H9 (cell line): Measurements from ENCODE around the gene TINAG. TPM values are rescaled to one million over a fixed set of nuclear protein-coding genes. Genes with fewer than 3 reads are reported as not detected.

Source experiments
- DNase-seq: peaks from one replicate; pipeline ENCODE4 v3.0.0-alpha.2; 2017
- H2AFZ ChIP-seq: one replicate; pipeline ENCODE4 v1.6.1; 2013; ENCODE audit warnings: mild to moderate bottlenecking, low read length, control low read depth, moderate library complexity
- H2AK5ac ChIP-seq: 2 replicates; pipeline ENCODE4 v1.6.1; 2013; ENCODE audit warnings: low read length, control low read depth, mixed read lengths; ENCODE audit not compliant: insufficient read length
- H2BK120ac ChIP-seq: one replicate; pipeline ENCODE4 v1.6.1; 2013; ENCODE audit warnings: low read depth, mild to moderate bottlenecking, low read length, control low read depth, inconsistent platforms; ENCODE audit not compliant: poor library complexity, severe bottlenecking
- H2BK12ac ChIP-seq: 2 replicates; pipeline ENCODE4 v1.6.1; 2013; ENCODE audit warnings: low read length, control low read depth, mixed read lengths, low read depth; ENCODE audit not compliant: insufficient read length
- H2BK15ac ChIP-seq: 2 replicates; pipeline ENCODE4 v1.6.1; 2013; ENCODE audit warnings: low read depth, low read length, control low read depth
- H2BK20ac ChIP-seq: one replicate; pipeline ENCODE4 v1.6.1; 2013; ENCODE audit warnings: low read depth, mild to moderate bottlenecking, low read length, control low read depth, inconsistent platforms; ENCODE audit not compliant: poor library complexity, severe bottlenecking
- H2BK5ac ChIP-seq: 2 replicates; pipeline ENCODE4 v1.6.1; 2013; ENCODE audit warnings: low read length, control low read depth, mixed read lengths; ENCODE audit not compliant: insufficient read length
- H3K14ac ChIP-seq: 2 replicates; pipeline ENCODE4 v1.6.1; 2013; ENCODE audit warnings: low read length, control low read depth; ENCODE audit not compliant: insufficient read depth
- H3K18ac ChIP-seq: 2 replicates; pipeline ENCODE4 v1.6.1; 2013; ENCODE audit warnings: low read depth, mild to moderate bottlenecking, mixed read lengths, low read length, control low read depth; ENCODE audit not compliant: insufficient read length
- H3K23ac ChIP-seq: 2 replicates; pipeline ENCODE4 v1.6.1; 2013; ENCODE audit warnings: low read length, control low read depth, mixed read lengths, low read depth; ENCODE audit not compliant: insufficient read length
- H3K23me2 ChIP-seq: 2 replicates; pipeline ENCODE4 v1.6.1; 2013; ENCODE audit warnings: low read depth, mild to moderate bottlenecking, mixed read lengths, low read length, control low read depth; ENCODE audit not compliant: insufficient read length, poor library complexity, severe bottlenecking
- H3K27ac ChIP-seq: 2 replicates; pipeline ENCODE4 v1.5.1; 2013; ENCODE audit warnings: low read length, control low read depth, mixed read lengths, low read depth; ENCODE audit not compliant: insufficient read length
- H3K27me3 ChIP-seq: 2 replicates; pipeline ENCODE4 v1.6.1; 2013; ENCODE audit warnings: low read length, control low read depth, inconsistent platforms; ENCODE audit not compliant: insufficient read depth
- H3K4ac ChIP-seq: 2 replicates; pipeline ENCODE4 v1.6.1; 2013; ENCODE audit warnings: low read depth, mild to moderate bottlenecking, control low read depth, inconsistent platforms, low read length, moderate library complexity
- H3K4me1 ChIP-seq: 2 replicates; pipeline ENCODE4 v1.6.1; 2013; ENCODE audit warnings: low read length, control low read depth, inconsistent platforms; ENCODE audit not compliant: insufficient read depth
- H3K4me2 ChIP-seq: 2 replicates; pipeline ENCODE4 v1.6.1; 2013; ENCODE audit warnings: low read length, control low read depth, mixed read lengths; ENCODE audit not compliant: insufficient read length, insufficient read depth
- H3K56ac ChIP-seq: 2 replicates; pipeline ENCODE4 v1.6.1; 2013; ENCODE audit warnings: low read depth, mild to moderate bottlenecking, mixed read lengths, low read length, control low read depth; ENCODE audit not compliant: insufficient read length
- H3K79me1 ChIP-seq: 2 replicates; pipeline ENCODE4 v1.6.1; 2013; ENCODE audit warnings: low read depth, mild to moderate bottlenecking, moderate library complexity, low read length, control low read depth, inconsistent platforms; ENCODE audit not compliant: insufficient read depth, poor library complexity, severe bottlenecking
- H3K79me2 ChIP-seq: 2 replicates; pipeline ENCODE4 v1.6.1; 2013; ENCODE audit warnings: low read length, control low read depth, inconsistent platforms; ENCODE audit not compliant: insufficient read depth
- H3K9ac ChIP-seq: 2 replicates; pipeline ENCODE4 v1.6.1; 2013; ENCODE audit warnings: low read length, control low read depth, mixed read lengths; ENCODE audit not compliant: insufficient read length; ENCODE audit errors: extremely low read depth
- H3K9me3 ChIP-seq: one replicate; pipeline ENCODE4 v1.6.1; 2013; ENCODE audit warnings: low read depth, low read length, inconsistent platforms; ENCODE audit not compliant: control insufficient read depth
- H3T11ph ChIP-seq: one replicate; pipeline ENCODE4 v1.6.1; 2013; ENCODE audit warnings: mild to moderate bottlenecking, low read length, control low read depth, inconsistent platforms
- H4K20me1 ChIP-seq: one replicate; pipeline ENCODE4 v1.6.1; 2013; ENCODE audit not compliant: control insufficient read depth, insufficient read length, insufficient read depth
- H4K5ac ChIP-seq: 2 replicates; pipeline ENCODE4 v1.6.1; 2013; ENCODE audit warnings: low read depth, mild to moderate bottlenecking, mixed read lengths, low read length, control low read depth; ENCODE audit not compliant: insufficient read length
- H4K8ac ChIP-seq: replicated peaks from 2 replicates; pipeline ENCODE4 v1.6.1; 2013; ENCODE audit warnings: low read length, control low read depth, mixed read lengths, low read depth; ENCODE audit not compliant: insufficient read length
- H4K91ac ChIP-seq: 2 replicates; pipeline ENCODE4 v1.6.1; 2013; ENCODE audit warnings: low read depth, mild to moderate bottlenecking, moderate library complexity, mixed read lengths, low read length, control low read depth; ENCODE audit not compliant: insufficient read length
- H3K27ac Mint-ChIP-seq, 3 experiments: 2 replicates in 2 of 3; 3 replicates in 1 of 3; pipeline ENCODE4 v1.8.0; 2020 to 2021; ENCODE audit warnings: mixed read lengths in 3 of 3, mild to moderate bottlenecking in 1 of 3, moderate library complexity in 1 of 3
- H3K27me3 Mint-ChIP-seq: 2 replicates; pipeline ENCODE4 v1.8.0; 2021; ENCODE audit warnings: low read depth, mild to moderate bottlenecking, moderate library complexity, mixed read lengths
- H3K36me3 Mint-ChIP-seq, 3 experiments: 2 replicates in 2 of 3; 3 replicates in 1 of 3; pipeline ENCODE4 v1.8.0; 2020 to 2021; ENCODE audit warnings: low read depth in 3 of 3, mixed read lengths in 3 of 3; ENCODE audit not compliant: insufficient read depth in 1 of 3
- H3K4me1 Mint-ChIP-seq, 2 experiments: 2 replicates each; pipeline ENCODE4 v1.8.0; 2020; ENCODE audit warnings: mixed read lengths in 2 of 2
- H3K4me3 Mint-ChIP-seq, 2 experiments: 2 replicates in 1 of 2; 3 replicates in 1 of 2; pipeline ENCODE4 v1.8.0; 2020 to 2021; ENCODE audit warnings: mild to moderate bottlenecking in 2 of 2, mixed read lengths in 2 of 2, moderate library complexity in 1 of 2
- H3K9me3 Mint-ChIP-seq, 2 experiments: 2 replicates in 1 of 2; 3 replicates in 1 of 2; pipeline ENCODE4 v1.8.0; 2020; ENCODE audit warnings: mild to moderate bottlenecking in 2 of 2, mixed read lengths in 2 of 2, moderate library complexity in 1 of 2
- CTCF ChIP-seq: fragments of 200-600 bp; sonication (generic); conservative IDR thresholded peaks from 3 replicates; pipeline ENCODE4 v1.8.0; 2021; ENCODE audit warnings: antibody characterized with exemption, mild to moderate bottlenecking
- WGBS: extraction: QIAGEN DNeasy Blood & Tissue Kit; methylation state at CpG from one replicate; pipeline ENCODE4 v1.1.7; 2013; ENCODE audit warnings: missing lambda C conversion rate, low lambda C conversion rate, mixed read lengths; ENCODE audit not compliant: insufficient read length; ENCODE audit errors: extremely low coverage; 5-methylcytosine and 5-hydroxymethylcytosine counted together
- total RNA-seq: library from RNA; stranded (reverse); gene quantifications from 2 replicates; pipeline ENCODE4 v1.2.1, GENCODE V29; 2021

Gene TINAG
- total RNA-seq, 1 experiment from 2014 or later: not detected

GRCh38 chr6:54285595-54285994 lies 22.6 kb upstream of the TINAG start:
- Histone ChIP-seq H4K5ac (no peak overlapping the region), H3K4me1 (no peaks in the 10 kb centered on the region), H4K8ac (no peak overlapping the region), H4K20me1 (no peaks in the 10 kb centered on the region), H3K18ac (no peak overlapping the region), H2BK120ac (no peak overlapping the region), H3K4ac (no peak overlapping the region), H3K9ac (no peak overlapping the region), H3K56ac (no peak overlapping the region), H3K9me3 (no peaks in the 10 kb centered on the region), H3K4me2 (no peak overlapping the region), H2BK5ac (no peak overlapping the region), H3K23me2 (no peaks in the 10 kb centered on the region), H2BK12ac (no peak overlapping the region), H3K14ac (no peak overlapping the region), H3K79me2 (no peaks in the 10 kb centered on the region), H2AFZ (no peak overlapping the region), H3T11ph (no peak overlapping the region), H2BK15ac (no peak overlapping the region), H3K23ac (no peak overlapping the region), H4K91ac (no peak overlapping the region), H2BK20ac (no peak overlapping the region), H3K79me1 (no peaks in the 10 kb centered on the region), H3K27ac (no peak overlapping the region), H3K27me3 (no peaks in the 10 kb centered on the region), H2AK5ac (no peak overlapping the region)
- Mint-ChIP-seq H3K36me3 (no peaks in the 10 kb centered on the region), H3K4me3 (no peak overlapping the region), H3K27me3 (no peaks in the 10 kb centered on the region), H3K9me3 (no peaks in the 10 kb centered on the region), H3K27ac (no peak overlapping the region), H3K4me1 (no peaks in the 10 kb centered on the region)
- no peak for DNase-seq
- TF ChIP-seq CTCF: no peak
- no CpG with 5 or more reads among the region's 3 CpGs for WGBS
